ENCODE measurements around the gene GRM5.

GRM5 gene

DNA sequence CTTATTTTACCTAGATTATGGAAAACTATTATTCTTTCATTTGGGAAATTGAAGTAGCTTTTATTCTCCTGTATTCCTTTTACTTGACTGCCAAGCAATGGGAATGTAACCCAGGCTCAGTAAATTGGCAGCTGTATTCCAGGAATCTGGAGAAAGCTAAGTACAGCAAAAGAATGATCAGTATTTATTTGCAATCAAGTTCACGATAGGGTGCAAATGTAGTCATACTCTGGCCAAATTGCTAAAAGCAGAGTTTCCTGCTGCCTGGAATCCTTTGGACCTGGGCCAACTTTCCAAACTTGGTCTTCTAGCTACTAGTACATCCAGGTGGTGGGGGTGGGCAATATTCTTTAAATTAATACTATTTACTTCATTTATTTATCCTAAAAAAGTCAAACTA is 442.3 kb downstream of the GRM5 start:
- in situ Hi-C loops (cut with HindIII; ENCODE audit: low sequenced_read_pairs): no loop called here

DNA sequence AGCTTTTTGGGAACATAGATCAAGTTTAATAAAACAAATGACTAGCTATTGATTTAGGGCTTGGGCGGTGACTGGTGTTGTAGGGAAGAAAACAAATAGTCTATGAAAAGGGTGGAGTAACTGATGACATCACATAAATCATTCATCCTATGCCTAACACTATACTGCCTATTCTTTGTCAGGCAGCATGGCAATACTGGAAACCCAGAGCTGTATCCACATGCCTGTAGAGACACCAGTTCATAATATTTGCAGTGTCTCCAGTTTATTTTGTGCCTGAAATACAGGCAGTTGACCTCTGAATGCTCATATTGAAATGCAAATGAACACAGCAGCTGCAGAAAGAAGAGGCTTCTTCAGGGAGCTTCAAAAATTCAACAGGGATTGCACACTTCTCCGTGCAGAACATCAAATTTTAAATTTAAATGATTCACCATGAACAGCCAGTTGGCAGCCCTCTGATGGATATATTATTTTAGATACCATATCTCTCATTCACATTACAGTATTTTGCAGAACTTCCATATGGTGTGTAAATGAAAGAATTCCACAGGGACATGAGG is 445.1 kb downstream of the GRM5 start:
- in situ Hi-C loops (cut with HindIII; ENCODE audit: low sequenced_read_pairs): no loop called here

DNA sequence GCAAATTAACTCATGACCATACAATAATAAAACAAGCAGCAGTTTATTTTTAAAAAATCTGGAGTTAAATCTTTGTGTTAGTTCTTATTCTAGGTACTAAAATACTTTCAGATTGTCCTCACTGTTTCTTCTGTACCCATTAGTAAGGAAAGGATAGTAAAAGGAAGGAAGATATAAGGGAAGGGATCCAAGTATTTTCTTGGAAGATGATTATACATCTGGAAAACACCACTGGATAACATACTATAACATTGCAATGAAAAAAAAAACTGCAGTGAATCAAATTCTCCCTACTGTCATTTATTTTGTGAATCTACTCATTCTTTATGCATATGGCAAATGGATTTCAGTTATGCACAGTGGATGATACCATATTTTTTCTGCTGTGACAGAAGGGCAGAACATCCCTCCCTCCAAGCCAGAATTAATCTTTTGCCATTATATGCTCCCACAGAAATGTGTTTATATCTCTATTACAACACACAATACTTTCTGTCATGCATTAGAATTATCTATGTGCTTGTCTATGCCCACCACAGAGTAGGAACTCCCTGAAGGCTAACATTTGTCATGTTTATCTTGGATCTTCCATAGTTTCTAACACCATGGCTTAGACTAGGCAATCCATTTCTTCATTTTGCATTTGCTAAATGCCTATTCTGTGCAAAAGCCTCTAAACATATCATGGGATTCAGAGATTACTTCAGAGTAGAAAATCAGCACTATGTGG is 446.0 kb downstream of the GRM5 start:
- in situ Hi-C loops (cut with HindIII; ENCODE audit: low sequenced_read_pairs): no loop called here

DNA sequence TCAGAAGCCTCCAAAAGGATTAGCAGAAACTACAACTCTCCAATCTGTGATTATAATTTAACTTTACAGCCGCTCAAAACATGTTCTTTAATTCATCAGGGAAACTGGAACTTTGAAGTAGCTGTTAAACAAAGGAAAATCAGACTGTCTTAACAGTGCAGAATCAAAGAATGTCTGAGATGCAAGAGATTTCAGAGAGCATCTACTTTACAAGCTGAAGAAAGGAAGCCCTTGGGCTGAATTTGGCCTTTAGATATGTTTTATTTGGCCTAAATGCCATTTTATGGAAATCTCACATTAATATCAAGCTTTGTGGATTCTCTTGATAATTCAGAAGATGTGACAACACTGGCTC is 446.7 kb downstream of the GRM5 start:
- in situ Hi-C loops (cut with HindIII; ENCODE audit: low sequenced_read_pairs): no loop called here

DNA sequence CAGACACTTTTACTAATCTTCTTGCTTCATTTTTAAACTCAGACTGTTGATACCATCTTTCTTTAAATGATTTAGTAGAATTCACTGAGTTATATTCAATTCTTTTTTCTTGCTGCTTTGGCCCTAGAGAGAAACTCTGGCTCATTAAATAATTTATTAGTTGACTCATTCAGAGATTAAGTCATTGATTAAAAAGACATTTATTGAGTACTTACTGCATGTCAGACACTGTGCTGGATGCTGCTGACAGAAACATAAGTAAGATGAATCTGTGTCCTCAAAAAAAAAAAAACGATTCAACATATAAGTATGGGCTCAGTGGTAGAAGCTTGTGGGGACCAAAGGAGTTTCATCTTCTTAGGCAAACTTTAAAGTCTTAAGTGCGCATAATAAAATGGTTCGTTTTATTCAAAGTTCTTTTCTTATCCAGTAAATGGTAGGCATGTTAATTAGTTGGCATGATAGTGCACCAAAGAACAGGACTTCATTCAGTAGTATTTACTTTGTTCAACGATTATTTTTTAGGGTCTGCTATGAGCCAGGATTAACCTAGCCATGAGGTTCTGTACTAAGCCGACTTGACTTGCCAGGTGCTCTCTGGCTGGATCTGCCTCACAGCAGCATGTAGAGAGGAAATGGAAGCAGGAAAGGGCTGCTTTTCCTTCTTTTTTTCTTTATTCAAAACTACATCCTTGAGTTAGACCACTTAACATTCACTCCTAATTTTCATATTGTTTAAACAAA is 447.3 kb downstream of the GRM5 start:
- in situ Hi-C loops (cut with HindIII; ENCODE audit: low sequenced_read_pairs): no loop called here

DNA sequence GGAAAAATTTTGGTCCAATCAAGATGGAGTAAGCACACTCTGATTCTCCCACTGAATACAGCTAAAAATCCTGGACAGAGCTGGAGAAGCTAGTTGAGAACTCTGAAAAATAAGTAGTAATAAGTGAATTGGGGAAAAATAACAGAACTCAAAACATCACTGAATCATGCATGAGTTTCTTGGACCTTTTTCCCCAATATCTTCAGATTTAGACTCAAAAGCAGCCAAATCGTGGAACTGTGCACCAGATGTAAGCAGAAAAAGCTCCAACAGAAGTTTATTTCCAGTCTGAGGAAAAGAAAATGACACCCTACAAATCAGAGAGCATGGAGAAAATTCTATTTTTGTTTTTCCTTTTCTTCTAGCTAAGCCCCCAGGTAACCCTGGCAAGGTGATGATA is 448.6 kb downstream of the GRM5 start:
- in situ Hi-C loops (cut with HindIII; ENCODE audit: low sequenced_read_pairs): no loop called here

DNA sequence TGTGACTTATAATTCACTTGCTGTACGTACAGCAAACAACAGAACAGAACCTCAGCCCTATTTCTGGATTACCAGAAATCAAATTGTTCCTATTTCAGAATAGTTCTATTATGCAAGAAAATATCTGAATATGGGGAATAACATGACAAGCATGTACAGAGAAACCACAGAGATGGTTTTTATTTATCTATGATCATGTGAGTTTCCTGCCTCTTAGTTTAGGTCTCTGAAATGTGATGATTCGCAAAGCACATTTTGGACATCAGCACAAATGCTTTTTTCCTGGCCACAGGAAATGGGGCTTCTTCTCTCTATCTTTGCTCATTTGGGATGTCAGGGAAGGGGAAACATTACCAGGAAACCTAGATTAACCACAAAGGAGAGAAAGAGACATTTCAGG is 461.5 kb downstream of the GRM5 start:
- in situ Hi-C loops (cut with HindIII; ENCODE audit: low sequenced_read_pairs): no loop called here

DNA sequence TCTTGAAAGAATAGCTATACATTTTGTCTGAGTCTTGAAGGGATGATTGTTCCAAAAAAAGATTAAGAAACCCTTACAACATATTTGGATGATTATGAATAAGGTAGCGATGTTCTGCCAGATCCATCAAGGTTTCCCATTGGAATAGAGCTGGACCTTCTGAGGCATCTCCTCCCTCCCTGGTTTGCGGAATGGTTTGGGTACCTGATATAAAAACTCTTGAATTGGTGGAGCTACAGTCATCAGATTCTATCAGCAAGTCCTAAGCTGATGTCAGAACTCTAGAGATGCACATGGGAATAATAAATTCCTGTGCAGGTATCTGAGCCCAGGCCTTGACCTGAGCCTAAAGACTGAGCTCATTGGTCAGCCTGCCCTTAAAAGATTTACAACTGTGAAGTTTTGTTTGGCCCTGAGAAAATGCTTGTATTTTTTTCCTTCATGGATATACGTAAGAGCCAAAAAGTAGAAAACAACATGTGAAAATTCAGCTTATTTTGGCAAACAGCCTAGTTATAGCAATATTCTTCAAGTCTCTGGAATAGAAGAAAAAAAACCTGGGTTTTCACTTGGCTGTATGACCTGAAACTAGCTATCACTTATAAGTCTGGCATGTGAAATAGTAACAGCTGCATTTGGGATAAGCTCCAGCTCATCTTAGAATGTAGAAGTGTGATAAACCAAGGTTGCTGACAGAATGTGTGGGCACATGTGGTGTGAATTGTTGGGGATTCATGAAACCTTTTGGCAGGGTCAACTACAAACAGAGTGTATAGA is 462.5 kb downstream of the GRM5 start:
- in situ Hi-C loops (cut with HindIII; ENCODE audit: low sequenced_read_pairs): no loop called here

DNA sequence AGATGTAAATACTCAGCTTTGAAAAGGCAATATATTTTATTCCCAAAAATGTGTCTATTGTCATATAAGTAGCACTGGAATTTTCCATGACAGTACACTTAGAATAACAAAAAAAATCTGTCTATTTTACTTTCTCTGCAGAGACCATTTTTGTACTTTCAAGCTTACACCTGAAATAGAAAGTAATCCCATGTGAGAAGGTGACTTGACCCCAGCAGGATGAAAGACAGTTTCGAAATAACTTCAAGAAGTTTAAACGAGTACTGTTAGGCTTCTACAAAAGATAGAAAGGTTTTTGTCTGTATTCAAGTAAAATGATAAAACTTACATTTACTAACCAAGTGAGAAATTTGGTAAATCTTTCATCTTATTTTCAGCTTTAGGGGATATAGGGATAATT is 468.4 kb downstream of the GRM5 start:
- in situ Hi-C loops (cut with HindIII; ENCODE audit: low sequenced_read_pairs): no loop called here

DNA sequence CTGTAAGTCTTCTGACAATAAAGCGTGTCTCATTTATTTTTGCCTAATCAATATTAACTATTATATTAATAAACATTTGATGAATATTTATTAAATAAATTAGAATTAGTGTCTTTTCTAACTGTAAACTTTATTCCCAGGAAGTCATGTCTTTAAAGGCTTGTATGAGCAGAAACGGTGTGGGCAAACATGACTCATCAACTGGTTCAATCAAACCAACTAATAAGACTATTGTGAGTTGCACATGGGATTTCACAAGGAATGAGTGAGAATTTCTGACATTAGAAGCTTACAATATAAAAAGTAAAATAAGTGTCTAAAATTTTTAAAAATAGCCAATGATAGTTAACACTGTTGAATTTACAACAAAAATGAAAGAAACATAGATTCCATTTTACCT is 469.0 kb downstream of the GRM5 start:
- in situ Hi-C loops (cut with HindIII; ENCODE audit: low sequenced_read_pairs): no loop called here

DNA sequence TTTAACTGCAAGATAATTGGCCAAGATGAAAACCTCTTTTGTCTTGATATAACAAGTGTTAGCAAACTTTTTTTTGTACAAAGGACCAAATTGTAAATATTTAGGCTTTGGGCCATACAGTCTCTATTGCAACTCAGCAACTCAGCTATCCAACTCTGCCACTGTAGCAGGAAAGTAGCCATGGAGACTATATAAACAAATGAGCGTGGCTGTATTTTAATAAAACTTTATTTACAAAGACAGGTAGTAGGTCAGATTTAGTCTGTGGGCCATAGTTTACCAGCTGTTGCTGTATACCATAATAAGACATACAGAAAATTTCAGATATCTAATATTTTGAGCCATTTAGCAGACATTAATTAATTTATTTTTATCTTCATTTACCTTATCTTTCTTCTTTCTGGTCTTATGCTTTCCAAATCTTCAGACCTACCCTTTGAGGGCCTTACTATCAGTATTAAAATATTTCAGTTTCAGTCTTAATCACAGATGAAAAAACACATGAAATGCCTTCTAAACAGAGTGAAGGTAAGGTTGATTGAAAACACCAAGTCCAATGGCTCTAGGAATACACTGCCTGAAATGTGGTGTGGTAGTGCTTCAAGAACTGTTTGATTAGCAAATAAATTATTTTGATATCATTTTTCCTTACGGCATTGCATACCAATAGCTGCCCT is 471.4 kb downstream of the GRM5 start:
- in situ Hi-C loops (cut with HindIII; ENCODE audit: low sequenced_read_pairs): no loop called here

DNA sequence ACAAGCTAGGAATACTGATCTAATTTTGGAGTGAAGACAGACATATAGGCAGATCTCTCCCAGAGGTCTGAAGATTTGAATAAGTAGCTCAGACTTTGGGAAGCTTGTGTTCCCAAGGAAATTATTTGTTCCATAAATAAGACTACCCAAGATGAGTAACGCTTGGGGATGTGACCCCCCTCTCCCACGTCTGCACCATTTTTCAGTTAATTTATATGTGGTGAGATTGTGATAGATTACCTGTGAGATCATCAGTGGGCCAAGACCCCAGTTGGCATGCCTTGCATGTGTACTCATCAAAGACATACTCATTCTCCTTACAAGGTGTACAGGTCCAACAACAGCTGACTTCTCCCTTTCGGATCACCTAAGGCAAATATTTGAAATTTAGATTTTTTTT is 475.4 kb downstream of the GRM5 start:
- in situ Hi-C loops (cut with HindIII; ENCODE audit: low sequenced_read_pairs): no loop called here

DNA sequence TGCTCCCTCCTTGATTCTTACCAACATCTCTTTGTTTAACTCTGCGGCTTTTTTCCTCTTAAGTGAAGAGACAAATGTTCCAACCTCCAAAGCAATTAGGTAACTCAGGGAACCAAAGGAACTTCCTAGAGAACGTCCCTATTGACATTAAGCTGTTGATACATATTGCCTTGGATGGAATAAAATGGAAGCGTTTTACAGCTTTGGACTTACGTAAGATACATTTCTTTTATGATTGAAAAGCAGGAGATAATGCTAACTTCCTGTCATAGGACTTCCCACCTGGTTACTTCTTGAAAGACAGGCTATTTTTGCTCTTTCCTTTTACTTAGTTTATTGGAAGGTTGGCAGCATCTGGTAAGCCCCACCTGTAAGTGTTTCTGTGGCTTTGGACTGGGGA is 482.5 kb downstream of the GRM5 start:
- in situ Hi-C loops (cut with HindIII; ENCODE audit: low sequenced_read_pairs): no loop called here

DNA sequence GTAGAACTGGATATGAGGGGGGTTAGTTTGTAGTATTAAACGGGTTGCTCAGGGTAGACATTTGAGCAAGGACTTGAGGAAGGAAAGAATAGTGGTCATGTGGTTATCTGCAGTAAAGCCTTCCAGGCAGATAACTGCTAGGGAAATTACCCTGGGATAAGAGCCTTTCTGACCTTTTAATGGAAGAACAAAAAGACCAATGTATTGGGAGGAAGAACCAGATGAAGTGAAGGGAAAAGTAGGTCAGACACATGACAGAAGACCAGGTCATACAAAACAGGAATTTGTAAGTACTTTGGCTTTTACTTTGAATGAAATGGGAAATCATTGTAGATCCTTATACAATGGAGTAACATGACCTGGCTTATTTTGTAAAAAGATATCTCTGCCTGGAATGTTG is 486.3 kb downstream of the GRM5 start:
- in situ Hi-C loops (cut with HindIII; ENCODE audit: low sequenced_read_pairs): no loop called here

DNA sequence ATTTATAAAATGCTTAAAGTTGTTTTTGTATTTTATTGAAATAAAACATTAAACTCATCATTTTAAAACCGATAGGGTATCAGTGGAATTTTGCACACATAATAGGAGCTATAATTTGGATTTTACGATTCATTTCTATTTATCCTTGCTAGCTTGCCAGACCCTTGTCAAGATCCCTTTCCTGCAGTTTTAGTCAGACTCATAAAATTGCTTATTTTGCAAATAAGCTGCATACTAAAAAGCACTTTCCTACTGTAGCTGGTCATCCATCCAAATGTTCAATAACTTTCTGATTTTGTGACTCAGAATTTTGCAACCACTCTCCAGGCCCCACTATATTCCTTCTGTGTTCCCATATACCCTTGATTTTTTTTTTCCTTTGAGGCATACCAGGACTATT is 489.0 kb downstream of the GRM5 start:
- in situ Hi-C loops (cut with HindIII; ENCODE audit: low sequenced_read_pairs): no loop called here

DNA sequence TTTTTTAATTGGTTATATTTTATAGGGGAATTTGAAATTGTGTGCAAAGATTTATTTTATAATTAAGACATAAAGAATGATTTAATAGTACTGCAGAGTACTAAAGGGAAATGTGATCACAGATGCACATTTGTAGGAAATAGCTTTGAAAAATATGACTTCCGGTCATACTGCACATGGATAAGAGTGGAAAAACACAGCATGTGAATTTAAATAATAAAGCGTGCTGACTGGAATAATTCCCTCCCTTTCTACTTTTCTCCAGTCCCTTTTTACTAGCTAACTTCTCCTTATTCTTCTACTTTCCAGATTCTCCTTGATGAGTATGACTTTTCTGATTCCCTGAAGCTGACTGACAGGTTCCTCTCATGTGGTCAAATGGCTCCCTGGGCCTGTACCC is 489.9 kb downstream of the GRM5 start:
- in situ Hi-C loops (cut with HindIII; ENCODE audit: low sequenced_read_pairs): no loop called here

DNA sequence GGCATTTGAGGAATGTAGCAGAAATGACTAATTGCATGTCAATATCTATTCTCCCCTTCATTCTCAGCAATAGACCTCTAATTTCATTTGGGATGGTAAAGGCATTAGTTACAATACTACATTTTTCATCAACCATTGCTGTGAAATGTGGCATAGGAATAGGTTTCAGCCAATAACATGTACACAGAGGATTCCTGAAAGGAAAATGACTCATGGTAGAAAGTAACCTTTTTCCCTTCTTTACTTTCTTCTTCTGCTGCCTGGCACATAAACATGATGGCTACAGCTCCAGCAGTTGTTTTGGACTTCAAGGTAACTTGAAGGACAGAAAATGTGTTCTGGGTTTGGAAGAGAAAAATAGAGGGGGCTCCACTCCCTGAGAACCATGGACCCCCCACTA is 496.4 kb downstream of the GRM5 start:
- in situ Hi-C loops (cut with HindIII; ENCODE audit: low sequenced_read_pairs): no loop called here

DNA sequence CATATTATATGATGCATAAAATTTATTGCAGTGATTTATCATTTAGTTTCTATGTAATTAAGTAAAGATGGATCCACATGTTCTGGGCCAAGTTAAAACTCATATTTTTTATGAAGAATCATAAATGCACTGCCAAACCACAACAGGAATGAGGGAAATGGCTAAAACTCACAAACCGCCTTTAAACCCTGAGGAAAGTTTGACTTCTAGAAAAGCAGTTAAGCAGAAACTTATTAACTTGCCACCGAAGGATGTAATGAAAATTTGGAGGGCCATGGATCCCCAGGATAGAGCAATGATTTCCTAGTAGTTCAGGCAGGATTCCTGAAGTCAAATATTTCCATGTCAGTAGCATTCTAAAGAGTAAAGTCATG is 510.0 kb downstream of the GRM5 start:
- in situ Hi-C loops (cut with HindIII; ENCODE audit: low sequenced_read_pairs): no loop called here

DNA sequence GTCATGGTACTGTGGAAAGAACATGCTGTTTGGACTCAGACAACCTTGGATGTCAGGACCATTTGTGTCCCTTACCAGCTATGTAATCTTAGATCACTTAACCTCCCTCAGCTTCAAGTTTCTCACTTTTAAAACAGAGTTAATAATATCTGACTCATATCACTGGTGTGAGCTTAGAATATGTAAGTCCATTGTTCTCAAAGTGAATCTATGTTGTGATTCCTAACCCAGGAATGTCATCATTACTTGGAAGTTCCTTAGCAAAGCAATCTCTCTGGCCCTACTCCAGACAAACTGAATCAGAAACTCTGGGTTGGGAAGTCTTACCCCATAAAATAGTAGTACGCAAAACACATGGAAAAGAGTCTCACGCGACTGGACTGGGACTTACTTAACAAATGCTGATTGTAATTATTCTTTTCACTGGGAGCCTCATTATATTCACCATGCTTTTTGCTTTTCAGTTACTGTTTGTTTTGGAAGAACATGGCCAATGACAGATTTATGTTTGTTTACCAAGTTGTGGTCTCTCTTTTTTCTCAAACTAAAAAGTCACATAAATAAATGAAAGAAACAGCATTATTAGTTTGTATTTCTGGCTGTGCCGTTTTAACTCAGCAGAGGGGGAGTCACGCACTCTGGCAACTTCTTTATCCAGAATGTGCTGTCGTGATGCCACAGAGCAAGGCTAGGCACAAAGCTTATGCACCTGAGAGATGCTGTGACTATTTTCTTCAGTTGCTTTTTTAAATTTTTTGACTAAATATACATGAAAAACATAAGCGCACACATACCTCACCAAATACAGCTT is 510.6 kb downstream of the GRM5 start:
- in situ Hi-C loops (cut with HindIII; ENCODE audit: low sequenced_read_pairs): no loop called here

DNA sequence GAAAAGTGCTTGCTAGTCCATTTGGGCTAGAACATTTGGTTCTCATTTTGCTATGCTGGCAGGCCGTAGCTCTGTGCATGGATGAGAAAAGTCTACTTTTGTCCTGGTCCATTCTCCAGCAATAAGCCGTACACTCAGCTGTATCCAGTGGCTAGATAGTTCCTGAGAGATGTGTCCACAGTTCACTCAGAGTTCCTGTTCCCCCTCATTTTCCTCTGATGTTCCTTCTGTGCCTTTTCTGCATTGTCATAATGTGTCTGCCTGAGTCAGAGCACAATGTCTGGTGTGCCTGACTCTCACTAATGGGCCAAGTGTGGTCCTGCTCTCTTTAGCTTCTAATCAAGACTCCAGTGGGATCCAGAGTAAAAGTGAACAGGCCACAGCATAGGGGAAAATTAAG is 512.6 kb downstream of the GRM5 start:
- in situ Hi-C loops (cut with HindIII; ENCODE audit: low sequenced_read_pairs): no loop called here
